Measurements from ENCODE around the gene GPR108. TPM values are rescaled to one million over a fixed set of nuclear protein-coding genes. Genes with fewer than 3 reads are reported as not detected.
"Not testable (repeated sequence)": the region's sequence is repeated elsewhere in the genome, so short reads cannot be mapped to it uniquely, and the experiment has no call there.

Gene GPR108
- 65.4 and 81.8 TPM in 2 replicates for total RNA-seq (2014; rRNA removed; shearing (Covaris generic))

GRCh38 chr19:6737284-6737872 is at the start of gene GPR108:
TSS of gene GPR108 (minus strand) at chr19:6737580. CDS start at chr19:6737576, 4 bp downstream.
- peak; percentile 100 for DNase-seq (ENCODE audit: low spot score)

GRCh38 chr19:6779206-6779605 is 41.8 kb upstream of the GPR108 start:
- DNase-seq (ENCODE audit: low spot score) = no peak

GRCh38 chr19:6778386-6778785 is 41.0 kb upstream of the GPR108 start:
- no peak for DNase-seq (ENCODE audit: low spot score)

- no peak for DNase-seq (ENCODE audit: low spot score)
Observed at GRCh38 chr19:6777434-6777833, 40.1 kb upstream of the GPR108 start.

GRCh38 chr19:6776999-6777398 is 39.6 kb upstream of the GPR108 start:
- DNase-seq (ENCODE audit: low spot score) = no peak

GRCh38 chr19:6776045-6776444 is 38.7 kb upstream of the GPR108 start:
- DNase-seq (ENCODE audit: low spot score) = not testable (repeated sequence)

GRCh38 chr19:6774821-6775707 is 37.7 kb upstream of the GPR108 start:
- DNase-seq (ENCODE audit: low spot score) = peak; percentile 48

- no peak for DNase-seq (ENCODE audit: low spot score)
Observed at GRCh38 chr19:6773323-6773931, 36.0 kb upstream of the GPR108 start.

- DNase-seq (ENCODE audit: low spot score) = no peak
Observed at GRCh38 chr19:6772866-6773322, 35.5 kb upstream of the GPR108 start.

GRCh38 chr19:6772028-6772865 is 34.9 kb upstream of the GPR108 start, which contains the start of gene VAV1:
TSS of gene VAV1 (plus strand) at chr19:6772708. CDS start at chr19:6772808, 100 bp downstream.
- no peak for DNase-seq (ENCODE audit: low spot score)

GRCh38 chr19:6771648-6772027 is 34.3 kb upstream of the GPR108 start:
- DNase-seq (ENCODE audit: low spot score) = not testable (repeated sequence)

GRCh38 chr19:6769006-6769619 is 31.7 kb upstream of the GPR108 start:
- DNase-seq (ENCODE audit: low spot score) = peak; percentile 38

GRCh38 chr19:6768236-6768785 is 30.9 kb upstream of the GPR108 start:
- DNase-seq (ENCODE audit: low spot score) = no peak

GRCh38 chr19:6767357-6768235 is 30.2 kb upstream of the GPR108 start, which contains the start of gene SH2D3A:
TSS of gene SH2D3A (minus strand) at chr19:6767435. CDS start at chr19:6763748, 3,687 bp downstream.
- DNase-seq (ENCODE audit: low spot score) = no peak

- no peak for DNase-seq (ENCODE audit: low spot score)
Observed at GRCh38 chr19:6767081-6767356, 29.6 kb upstream of the GPR108 start.

- DNase-seq (ENCODE audit: low spot score) = no peak
Observed at GRCh38 chr19:6766357-6767080, 29.1 kb upstream of the GPR108 start.

- no peak for DNase-seq (ENCODE audit: low spot score)
Observed at GRCh38 chr19:6765738-6766356, 28.5 kb upstream of the GPR108 start.

- DNase-seq (ENCODE audit: low spot score) = not testable (repeated sequence)
Observed at GRCh38 chr19:6762253-6762797, 24.9 kb upstream of the GPR108 start.

Measured in H4 (cell line).